Measurements from ENCODE around the gene SLC38A5. TPM values are rescaled to one million over a fixed set of nuclear protein-coding genes. Genes with fewer than 3 reads are reported as not detected.

The SLC38A5 gene
- polyA plus RNA-seq, 1 donor (not counting 4 experiments of a cell fraction or from before 2014, with no cell fraction given): 199 TPM

DNA sequence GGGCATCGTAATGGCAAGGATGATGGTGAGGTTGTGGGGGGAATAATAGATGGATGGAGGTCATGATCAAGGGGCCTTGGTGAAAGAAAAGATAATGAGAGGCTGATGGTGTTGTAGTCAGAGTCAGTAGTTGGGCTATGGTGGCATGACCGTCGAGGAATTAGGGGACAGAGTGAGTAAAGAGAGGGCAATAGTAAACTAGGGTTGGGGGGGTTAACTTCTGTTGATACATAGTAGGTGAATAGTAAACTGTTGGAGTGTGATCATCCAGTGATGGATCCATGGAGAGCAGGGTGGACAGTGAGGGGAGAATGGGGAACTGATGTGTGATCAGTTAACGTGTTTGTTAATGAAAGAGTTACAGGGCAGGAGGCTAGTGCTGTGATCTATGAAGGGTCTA, 6.9 kb upstream of the SLC38A5 start:
- DNase-seq (ENCODE audit: low read depth, low spot score): no peak
- Histone ChIP-seq H3K9me1 (ENCODE audit: control insufficient read depth, extremely low read depth, insufficient read depth, low read length) (no peaks in the 10 kb centered on the region), H3K4me1 (ENCODE audit: control insufficient read depth, extremely low read depth, insufficient read depth, low read length) (peaks cover 12% of the 10 kb centered on the region), H3K9me3 (ENCODE audit: control insufficient read depth, low read depth, low read length) (no peaks in the 10 kb centered on the region), H3K4me2 (ENCODE audit: control insufficient read depth, extremely low read depth, insufficient read depth, low read depth, low read length) (peak overlapping the region; percentile 76), H3K36me3 (ENCODE audit: control insufficient read depth in 2 of 2, extremely low read depth in 1 of 2, insufficient read depth in 2 of 2, low read length in 2 of 2) (peaks cover 3 to 7% of the 10 kb centered on the region in 2 experiments), H4K20me1 (ENCODE audit: control insufficient read depth, extremely low read depth, insufficient read depth, low read length) (no peaks in the 10 kb centered on the region), H3K27ac (ENCODE audit: control insufficient read depth, insufficient read depth, low read length) (peak overlapping the region; percentile 73), H3K9ac (ENCODE audit: control insufficient read depth, extremely low read depth, insufficient read depth, low read length) (peak overlapping the region; percentile 92), H2AFZ (ENCODE audit: control insufficient read depth, low read length) (no peak overlapping the region), H3K27me3 (ENCODE audit: control insufficient read depth, extremely low read depth, insufficient read depth, low read length) (no peaks in the 10 kb centered on the region), H3K79me2 (ENCODE audit: control insufficient read depth, insufficient read depth, low read length) (peaks cover 35% of the 10 kb centered on the region), H3K4me3 (ENCODE audit: control insufficient read depth in 2 of 3, extremely low read depth in 1 of 3, insufficient read depth in 2 of 3, low read depth in 1 of 3, low read length in 3 of 3) (peak overlapping the region; percentile 64 to 75 (median 66))
- FAIRE-seq: no peak
- dilution Hi-C loops (cut with MboI; ENCODE audit: extremely low pct_ligation_motif_present, low sequenced_read_pairs): no loop called here
- no peak for TF ChIP-seq EZH2 (IDR thresholded peaks at IDR 0.05; ENCODE audit: low read length)

DNA sequence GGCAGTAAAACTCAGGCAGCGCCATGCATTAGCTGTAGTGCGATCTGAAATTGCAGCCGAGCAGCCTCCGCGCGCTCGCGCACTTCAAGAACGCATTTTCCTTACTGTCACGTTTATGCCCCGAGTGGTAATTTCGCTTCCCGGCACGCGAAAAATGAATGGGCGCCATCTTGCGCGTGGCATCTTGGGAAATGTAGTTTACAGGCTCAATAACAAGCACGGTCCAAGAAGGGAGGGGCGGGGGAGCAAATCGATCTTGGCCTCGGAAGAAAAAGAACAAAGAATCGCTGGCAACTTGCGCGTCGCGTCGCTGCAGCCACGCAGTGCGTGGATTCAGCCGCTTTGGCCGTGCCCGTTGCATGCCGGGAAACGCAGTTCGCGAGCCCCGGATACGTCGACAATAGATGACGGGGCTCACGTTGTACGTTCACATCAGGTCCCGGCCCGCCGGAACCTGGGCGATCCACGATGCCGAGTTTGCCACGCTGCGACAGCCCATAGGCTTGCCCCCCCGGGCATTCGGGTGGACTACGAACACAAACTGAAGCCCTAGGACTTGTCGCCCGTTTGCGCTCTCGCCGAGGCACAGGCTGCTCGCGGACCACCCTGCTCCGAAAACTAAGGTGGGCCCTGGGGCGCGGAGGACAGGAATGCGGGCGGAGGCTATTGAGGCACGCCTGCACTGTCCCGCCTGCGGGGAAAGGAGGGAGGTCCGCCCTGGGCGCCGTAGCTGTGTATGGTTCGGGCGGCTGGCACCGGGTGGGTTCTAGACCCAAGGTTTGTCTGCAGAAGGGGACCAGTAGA, 5.9 kb upstream of the SLC38A5 start, which contains the start of gene FTSJ1:
FTSJ1 (plus strand) TSS at position 426 of the 804 bp plus-strand sequence. CDS start 1,849 bp downstream, outside the sequence.
- Histone ChIP-seq H3K27ac (ENCODE audit: control insufficient read depth, insufficient read depth, low read length) (peak within 1 kb of the TSS; percentile 73), H3K79me2 (ENCODE audit: control insufficient read depth, insufficient read depth, low read length) (peaks cover 35% of the 10 kb centered on the region), H3K36me3 (ENCODE audit: control insufficient read depth in 2 of 2, extremely low read depth in 1 of 2, insufficient read depth in 2 of 2, low read length in 2 of 2) (peaks cover 3 to 5% of the 10 kb centered on the region in 2 experiments), H3K4me3 (ENCODE audit: control insufficient read depth in 2 of 3, extremely low read depth in 1 of 3, insufficient read depth in 2 of 3, low read depth in 1 of 3, low read length in 3 of 3) (peak within 1 kb of the TSS; percentile 64 to 75 (median 66)), H3K9me1 (ENCODE audit: control insufficient read depth, extremely low read depth, insufficient read depth, low read length) (no peaks in the 10 kb centered on the region), H3K9me3 (ENCODE audit: control insufficient read depth, low read depth, low read length) (no peaks in the 10 kb centered on the region), H3K9ac (ENCODE audit: control insufficient read depth, extremely low read depth, insufficient read depth, low read length) (peak within 1 kb of the TSS; percentile 92), H2AFZ (ENCODE audit: control insufficient read depth, low read length) (peak within 1 kb of the TSS; percentile 26), H3K27me3 (ENCODE audit: control insufficient read depth, extremely low read depth, insufficient read depth, low read length) (no peaks in the 10 kb centered on the region), H3K4me1 (ENCODE audit: control insufficient read depth, extremely low read depth, insufficient read depth, low read length) (peaks cover 17% of the 10 kb centered on the region), H4K20me1 (ENCODE audit: control insufficient read depth, extremely low read depth, insufficient read depth, low read length) (no peaks in the 10 kb centered on the region), H3K4me2 (ENCODE audit: control insufficient read depth, extremely low read depth, insufficient read depth, low read depth, low read length) (peak within 1 kb of the TSS; percentile 76)
- FAIRE-seq (peak; percentile 60), DNase-seq (ENCODE audit: low read depth, low spot score) (no peak)
- dilution Hi-C loops (cut with MboI; ENCODE audit: extremely low pct_ligation_motif_present, low sequenced_read_pairs): no loop called here
- no peak for TF ChIP-seq EZH2 (IDR thresholded peaks at IDR 0.05; ENCODE audit: low read length)
- TF ChIP-seq, protein P1, sequence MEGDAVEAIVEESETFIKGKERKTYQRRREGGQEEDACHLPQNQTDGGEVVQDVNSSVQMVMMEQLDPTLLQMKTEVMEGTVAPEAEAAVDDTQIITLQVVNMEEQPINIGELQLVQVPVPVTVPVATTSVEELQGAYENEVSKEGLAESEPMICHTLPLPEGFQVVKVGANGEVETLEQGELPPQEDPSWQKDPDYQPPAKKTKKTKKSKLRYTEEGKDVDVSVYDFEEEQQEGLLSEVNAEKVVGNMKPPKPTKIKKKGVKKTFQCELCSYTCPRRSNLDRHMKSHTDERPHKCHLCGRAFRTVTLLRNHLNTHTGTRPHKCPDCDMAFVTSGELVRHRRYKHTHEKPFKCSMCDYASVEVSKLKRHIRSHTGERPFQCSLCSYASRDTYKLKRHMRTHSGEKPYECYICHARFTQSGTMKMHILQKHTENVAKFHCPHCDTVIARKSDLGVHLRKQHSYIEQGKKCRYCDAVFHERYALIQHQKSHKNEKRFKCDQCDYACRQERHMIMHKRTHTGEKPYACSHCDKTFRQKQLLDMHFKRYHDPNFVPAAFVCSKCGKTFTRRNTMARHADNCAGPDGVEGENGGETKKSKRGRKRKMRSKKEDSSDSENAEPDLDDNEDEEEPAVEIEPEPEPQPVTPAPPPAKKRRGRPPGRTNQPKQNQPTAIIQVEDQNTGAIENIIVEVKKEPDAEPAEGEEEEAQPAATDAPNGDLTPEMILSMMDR (optimal IDR thresholded peaks at IDR 0.05 in 1 of 3, IDR thresholded peaks at IDR 0.05 in 1 of 3, conservative IDR thresholded peaks at IDR 0.05 in 1 of 3; ENCODE audit: extremely low read depth in 1 of 3, insufficient read depth in 2 of 3, low read length in 3 of 3): no peak

All from keratinocyte (primary cell).